ENCODE data around the gene PLA1A. TPM values are rescaled to one million over a fixed set of nuclear protein-coding genes. Genes with fewer than 3 reads are reported as not detected.

PLA1A gene
- total and polyA plus RNA-seq, 2 donors (not counting 3 experiments of a cell fraction or from before 2014, with no cell fraction given), result 0.07 TPM; not detected in 1

- Histone ChIP-seq H3K4me2 (ENCODE audit: insufficient read depth, low read length) (no peak overlapping the region), H3K4me3 (replicated peaks in 1 of 3; ENCODE audit: insufficient read depth in 1 of 3, low read depth in 1 of 3, low read length in 3 of 3) (no peak overlapping the region), H3K36me3 (ENCODE audit: control insufficient read depth in 2 of 2, extremely low read depth in 1 of 2, insufficient read depth in 2 of 2, low read length in 2 of 2) (no peaks in the 10 kb centered on the region), H2AFZ (ENCODE audit: low read depth, low read length) (no peak overlapping the region), H3K27ac (ENCODE audit: insufficient read depth, low read depth, low read length) (no peak overlapping the region), H4K20me1 (replicated peaks; ENCODE audit: control insufficient read depth, extremely low read depth, insufficient read depth, low read length) (no peaks in the 10 kb centered on the region), H3K9me1 (replicated peaks; ENCODE audit: control insufficient read depth, extremely low read depth, insufficient read depth, low read length) (no peaks in the 10 kb centered on the region), H3K27me3 (ENCODE audit: control insufficient read depth in 2 of 2, insufficient read depth in 2 of 2, low read length in 2 of 2) (peaks cover 0 to 13% of the 10 kb centered on the region in 2 experiments), H3K79me2 (ENCODE audit: control insufficient read depth, insufficient read depth, low read length) (no peaks in the 10 kb centered on the region), H3K4me1 (ENCODE audit: control insufficient read depth, extremely low read depth, insufficient read depth, low read length) (no peaks in the 10 kb centered on the region), H3K9me3 (replicated peaks; ENCODE audit: control insufficient read depth, insufficient read depth, low read length) (no peaks in the 10 kb centered on the region), H3K9ac (replicated peaks; ENCODE audit: extremely low read depth, insufficient read depth, low read length) (no peak overlapping the region)
- intact Hi-C loops (cut with micrococcal nuclease) (loop anchor here (10.0 kb wide), 1 partner anchor 279 kb away; no protein-coding TSS in a partner anchor), dilution Hi-C loops (cut with MboI; ENCODE audit: extremely low pct_ligation_motif_present, low sequenced_read_pairs) (no loop called here)
- ChIA-PET POLR2A (no interaction called here), CTCF (no interaction called here)
- no TSS peak for BruUV-seq (replicated peaks)
- FAIRE-seq, result no peak
- TF ChIP-seq FOS (IDR thresholded peaks at IDR 0.05; ENCODE audit: borderline replicate concordance, insufficient read depth, low read length) (no peak), MAX (IDR thresholded peaks at IDR 0.05; ENCODE audit: insufficient read depth, insufficient read length) (no peak), POLR2A (IDR thresholded peaks at IDR 0.05; ENCODE audit: low read depth, low read length) (no peak), JUN (IDR thresholded peaks at IDR 0.05; ENCODE audit: borderline replicate concordance, insufficient read depth, insufficient read length, low read depth) (no peak), MYC (IDR thresholded peaks at IDR 0.05; ENCODE audit: low read depth, low read length) (no peak), GATA2 (IDR thresholded peaks at IDR 0.05; ENCODE audit: insufficient read depth, insufficient read length, low read depth, low read length) (no peak), POLR2AphosphoS5 (IDR thresholded peaks at IDR 0.05; ENCODE audit: insufficient read depth, low read depth, low read length) (no peak), EZH2 (IDR thresholded peaks at IDR 0.05; ENCODE audit: borderline replicate concordance, low read depth, low read length, severe bottlenecking) (no peak), CTCF (IDR thresholded peaks at IDR 0.05; ENCODE audit: extremely low read depth in 1 of 2, insufficient read depth in 1 of 2, low read depth in 1 of 2, low read length in 2 of 2) (no peak)
- no peak for DNase-seq (ENCODE audit: low read depth, low spot score)
Measured at GRCh38 chr3:119553823-119554415, 43.8 kb upstream of the PLA1A start.

All from endothelial cell of umbilical vein (primary cell).